Activated naive CD8-positive, alpha-beta T cell treated with anti-CD3 and anti-CD28 coated beads, Interleukin-2, amount 10 ng/mL, durations not matched to agents 7 days and 5 days (primary cell): ENCODE data around the gene FSIP1. TPM values are rescaled to one million over a fixed set of nuclear protein-coding genes. Genes with fewer than 3 reads are reported as not detected.

Experiments
- ATAC-seq: fragments of 150-1000 bp; cut with Tn5 transposase; one replicate; pipeline ENCODE4 v1.10.0; 2021; ENCODE audit warnings: low read depth, moderate library complexity
- POLR2A ChIA-PET: fragments of 350-600 bp; sonication (Branson Sonifier 250); formaldehyde crosslinking; loops from one replicate; lab custom pipeline; 2021; ENCODE audit warnings: antibody characterized with exemption; lab: Charles Lee
- DNase-seq: peaks from one replicate; pipeline ENCODE4 v3.0.0; 2021
- H3K27ac Mint-ChIP-seq: one replicate; pipeline ENCODE4 v1.8.0; 2022; ENCODE audit warnings: mild to moderate bottlenecking, mixed read lengths
- H3K27me3 Mint-ChIP-seq: one replicate; pipeline ENCODE4 v1.8.0; 2022; ENCODE audit warnings: mild to moderate bottlenecking, moderate library complexity, mixed read lengths
- H3K36me3 Mint-ChIP-seq: one replicate; pipeline ENCODE4 v1.8.0; 2021; ENCODE audit warnings: mild to moderate bottlenecking, mixed read lengths
- H3K4me1 Mint-ChIP-seq: one replicate; pipeline ENCODE4 v1.8.0; 2021; ENCODE audit warnings: mixed read lengths
- H3K4me3 Mint-ChIP-seq: one replicate; pipeline ENCODE4 v1.8.0; 2022; ENCODE audit warnings: mild to moderate bottlenecking, moderate library complexity, mixed read lengths
- H3K9me3 Mint-ChIP-seq: one replicate; pipeline ENCODE4 v1.8.0; 2021; ENCODE audit warnings: mixed read lengths
- total RNA-seq, 2 experiments: library from RNA; stranded (reverse); gene quantifications; one replicate each; pipeline ENCODE4 v1.2.3, GENCODE V29; 2021

FSIP1 gene
- total RNA-seq, 2 experiments from 2014 or later = 0.68 to 0.75 TPM

GRCh38 chr15:39692356-39693327 lies 90.0 kb downstream of the FSIP1 start:
- Mint-ChIP-seq H3K27me3 (peaks cover 15% of the 10 kb centered on the region), H3K27ac (no peak overlapping the region), H3K9me3 (no peaks in the 10 kb centered on the region), H3K36me3 (no peaks in the 10 kb centered on the region), H3K4me3 (no peak overlapping the region), H3K4me1 (peaks cover 2% of the 10 kb centered on the region)
- POLR2A ChIA-PET = no interaction called here
- ATAC-seq (no peak), DNase-seq (no peak)

GRCh38 chr15:39690881-39691634 lies 91.6 kb downstream of the FSIP1 start:
- no peak for ATAC-seq
- no peak overlapping the region for H3K27ac Mint-ChIP-seq
- H3K9me3 Mint-ChIP-seq = no peaks in the 10 kb centered on the region
- POLR2A ChIA-PET = no interaction called here
- H3K27me3 Mint-ChIP-seq = peaks cover 11% of the 10 kb centered on the region
- no peaks in the 10 kb centered on the region for H3K36me3 Mint-ChIP-seq
- no peak for DNase-seq
- peaks cover 2% of the 10 kb centered on the region for H3K4me1 Mint-ChIP-seq
- H3K4me3 Mint-ChIP-seq = no peak overlapping the region

- ATAC-seq (no peak), DNase-seq (no peak)
- H3K27ac Mint-ChIP-seq = no peak overlapping the region
- H3K4me1 Mint-ChIP-seq = peaks cover 3% of the 10 kb centered on the region
- peaks cover 17% of the 10 kb centered on the region for H3K27me3 Mint-ChIP-seq
- H3K4me3 Mint-ChIP-seq = no peak overlapping the region
- H3K9me3 Mint-ChIP-seq = no peaks in the 10 kb centered on the region
- no peaks in the 10 kb centered on the region for H3K36me3 Mint-ChIP-seq
- POLR2A ChIA-PET = no interaction called here
Measured at GRCh38 chr15:39687965-39688364, 94.7 kb downstream of the FSIP1 start.

GRCh38 chr15:39685999-39686613 lies 96.5 kb downstream of the FSIP1 start:
- H3K9me3 Mint-ChIP-seq = no peaks in the 10 kb centered on the region
- POLR2A ChIA-PET = interaction anchor here (0.7 kb wide), 1 partner anchor 100 kb away, joined by 5 read pairs; no protein-coding TSS in a partner anchor
- no peak overlapping the region for H3K4me3 Mint-ChIP-seq
- DNase-seq (no peak), ATAC-seq (no peak)
- H3K27me3 Mint-ChIP-seq = peaks cover 10% of the 10 kb centered on the region
- H3K4me1 Mint-ChIP-seq = peaks cover 3% of the 10 kb centered on the region
- H3K27ac Mint-ChIP-seq = no peak overlapping the region
- no peaks in the 10 kb centered on the region for H3K36me3 Mint-ChIP-seq

GRCh38 chr15:39685367-39685766 lies 97.3 kb downstream of the FSIP1 start:
- Mint-ChIP-seq H3K4me1 (peaks cover 1% of the 10 kb centered on the region), H3K9me3 (no peaks in the 10 kb centered on the region), H3K27ac (no peak overlapping the region), H3K27me3 (peaks cover 10% of the 10 kb centered on the region), H3K36me3 (no peaks in the 10 kb centered on the region), H3K4me3 (no peak overlapping the region)
- DNase-seq = no peak
- ATAC-seq = no peak
- POLR2A ChIA-PET = no interaction called here

GRCh38 chr15:39684233-39684632 lies 98.4 kb downstream of the FSIP1 start:
- POLR2A ChIA-PET = no interaction called here
- Mint-ChIP-seq H3K27me3 (peaks cover 8% of the 10 kb centered on the region), H3K9me3 (no peaks in the 10 kb centered on the region), H3K27ac (no peak overlapping the region), H3K4me3 (no peak overlapping the region), H3K36me3 (no peaks in the 10 kb centered on the region), H3K4me1 (peaks cover 1% of the 10 kb centered on the region)
- DNase-seq (no peak), ATAC-seq (no peak)

GRCh38 chr15:39682366-39682765 lies 100.3 kb downstream of the FSIP1 start:
- no peaks in the 10 kb centered on the region for H3K9me3 Mint-ChIP-seq
- H3K36me3 Mint-ChIP-seq = no peaks in the 10 kb centered on the region
- DNase-seq (no peak), ATAC-seq (no peak)
- H3K27me3 Mint-ChIP-seq = peaks cover 8% of the 10 kb centered on the region
- H3K27ac Mint-ChIP-seq = no peak overlapping the region
- H3K4me3 Mint-ChIP-seq = no peak overlapping the region
- POLR2A ChIA-PET = interaction anchor here (0.8 kb wide), 1 partner anchor 60 kb away, joined by 3 read pairs; no protein-coding TSS in a partner anchor
- H3K4me1 Mint-ChIP-seq = peaks cover 1% of the 10 kb centered on the region

GRCh38 chr15:39680868-39681267 lies 101.8 kb downstream of the FSIP1 start:
- POLR2A ChIA-PET = no interaction called here
- Mint-ChIP-seq H3K27ac (no peak overlapping the region), H3K9me3 (no peaks in the 10 kb centered on the region), H3K27me3 (peaks cover 8% of the 10 kb centered on the region), H3K36me3 (no peaks in the 10 kb centered on the region), H3K4me3 (no peak overlapping the region), H3K4me1 (peaks cover 1% of the 10 kb centered on the region)
- ATAC-seq (no peak), DNase-seq (no peak)

- POLR2A ChIA-PET = interaction anchor here (0.6 kb wide), 1 partner anchor 727 kb away, joined by 3 read pairs; no protein-coding TSS in a partner anchor
- Mint-ChIP-seq H3K4me3 (no peak overlapping the region), H3K27ac (no peak overlapping the region), H3K4me1 (no peaks in the 10 kb centered on the region), H3K9me3 (no peaks in the 10 kb centered on the region), H3K36me3 (no peaks in the 10 kb centered on the region), H3K27me3 (peaks cover 8% of the 10 kb centered on the region)
- ATAC-seq (no peak), DNase-seq (no peak)
Measured at GRCh38 chr15:39672666-39673065, 110.0 kb downstream of the FSIP1 start.

GRCh38 chr15:39672184-39672583 lies 110.5 kb downstream of the FSIP1 start:
- H3K4me3 Mint-ChIP-seq = no peak overlapping the region
- H3K4me1 Mint-ChIP-seq = no peaks in the 10 kb centered on the region
- no peaks in the 10 kb centered on the region for H3K36me3 Mint-ChIP-seq
- H3K27me3 Mint-ChIP-seq = peaks cover 8% of the 10 kb centered on the region
- POLR2A ChIA-PET = interaction anchor here (0.6 kb wide), 1 partner anchor 727 kb away, joined by 3 read pairs; no protein-coding TSS in a partner anchor
- H3K27ac Mint-ChIP-seq = no peak overlapping the region
- no peaks in the 10 kb centered on the region for H3K9me3 Mint-ChIP-seq
- ATAC-seq (no peak), DNase-seq (no peak)

GRCh38 chr15:39670687-39671086 lies 112.0 kb downstream of the FSIP1 start:
- POLR2A ChIA-PET = no interaction called here
- peaks cover 8% of the 10 kb centered on the region for H3K27me3 Mint-ChIP-seq
- DNase-seq = no peak

GRCh38 chr15:39669661-39670060 lies 113.0 kb downstream of the FSIP1 start:
- ATAC-seq (no peak), DNase-seq (no peak)
- Mint-ChIP-seq H3K9me3 (no peaks in the 10 kb centered on the region), H3K4me1 (no peaks in the 10 kb centered on the region), H3K36me3 (no peaks in the 10 kb centered on the region), H3K27ac (no peak overlapping the region), H3K27me3 (peaks cover 14% of the 10 kb centered on the region), H3K4me3 (no peak overlapping the region)
- POLR2A ChIA-PET = no interaction called here

More at GRCh38 chr15:39670687-39671086, 112.0 kb downstream of the FSIP1 start:
- H3K9me3 Mint-ChIP-seq = no peaks in the 10 kb centered on the region
- no peak overlapping the region for H3K27ac Mint-ChIP-seq
- H3K4me3 Mint-ChIP-seq = no peak overlapping the region
- no peak for ATAC-seq
- H3K36me3 Mint-ChIP-seq = no peaks in the 10 kb centered on the region
- no peaks in the 10 kb centered on the region for H3K4me1 Mint-ChIP-seq

GRCh38 chr15:39669241-39669640 lies 113.4 kb downstream of the FSIP1 start:
- Mint-ChIP-seq H3K27ac (no peak overlapping the region), H3K9me3 (no peaks in the 10 kb centered on the region), H3K4me3 (no peak overlapping the region), H3K27me3 (peaks cover 17% of the 10 kb centered on the region), H3K36me3 (no peaks in the 10 kb centered on the region), H3K4me1 (no peaks in the 10 kb centered on the region)
- DNase-seq (no peak), ATAC-seq (no peak)
- POLR2A ChIA-PET = no interaction called here
